H1 (cell line): ENCODE data around the gene SNTG2. TPM values are rescaled to one million over a fixed set of nuclear protein-coding genes. Genes with fewer than 3 reads are reported as not detected.

ENCODE experiments used
- CTCF ChIA-PET: fragments of 300-600 bp; sonication (Branson Sonifier 250); formaldehyde crosslinking; loops from one replicate; lab custom pipeline; 2021; ENCODE audit not compliant: partially characterized antibody; lab: Charles Lee
- POLR2A ChIA-PET: fragments of 300-600 bp; sonication (Branson Sonifier 250); formaldehyde crosslinking; loops from one replicate; lab custom pipeline; 2021; ENCODE audit warnings: inconsistent platforms; ENCODE audit not compliant: partially characterized antibody; lab: Charles Lee
- DNase-seq, 2 experiments: peaks; one replicate each; pipeline versions ENCODE4 v3.0.0 to v3.0.0-alpha.2; 2010 to 2022; ENCODE audit warnings: low spot score in 2 of 2, low read depth in 1 of 2, mixed read lengths in 1 of 2
- FAIRE-seq: peaks from 2 replicates; lab custom pipeline; 2011; peaks lifted over from hg19 to GRCh38; lab: Jason Lieb, UNC
- H2AFZ ChIP-seq: 2 replicates; pipeline ENCODE4 v1.8.1; 2012; ENCODE audit warnings: low read length, inconsistent platforms
- H2AK5ac ChIP-seq: 2 replicates; pipeline ENCODE4 v1.6.1; 2013; ENCODE audit warnings: low read depth, low read length
- H2BK120ac ChIP-seq: replicated peaks from 2 replicates; pipeline ENCODE3; 2013; ENCODE audit warnings: low read depth, low read length, inconsistent platforms
- H2BK12ac ChIP-seq: 2 replicates; pipeline ENCODE4 v1.6.1; 2013; ENCODE audit warnings: low read depth, low read length
- H2BK15ac ChIP-seq: 2 replicates; pipeline ENCODE4 v1.6.1; 2013; ENCODE audit warnings: low read length
- H2BK20ac ChIP-seq: 2 replicates; pipeline ENCODE4 v1.6.1; 2013; ENCODE audit warnings: low read length
- H2BK5ac ChIP-seq: 2 replicates; pipeline ENCODE4 v1.6.1; 2013; ENCODE audit warnings: low read depth, low read length
- H3K14ac ChIP-seq: 2 replicates; pipeline ENCODE4 v1.6.1; 2013; ENCODE audit warnings: inconsistent platforms; ENCODE audit not compliant: insufficient read length
- H3K18ac ChIP-seq: 2 replicates; pipeline ENCODE4 v1.6.1; 2013; ENCODE audit warnings: low read length; ENCODE audit errors: extremely low read depth
- H3K23ac ChIP-seq: 2 replicates; pipeline ENCODE4 v1.6.1; 2013; ENCODE audit warnings: inconsistent platforms; ENCODE audit not compliant: insufficient read length
- H3K23me2 ChIP-seq: 2 replicates; pipeline ENCODE4 v1.6.1; 2013; ENCODE audit warnings: low read depth, low read length
- H3K27ac ChIP-seq: 2 replicates; pipeline ENCODE4 v1.6.1; 2011; ENCODE audit warnings: low read depth, low read length, inconsistent platforms
- H3K27me3 ChIP-seq, 4 experiments: replicated peaks in 1 of 4; 1 replicate in 1 of 4; 2 replicates in 3 of 4; pipeline versions ENCODE4 v1.6.1 to v1.8.1; 2011 to 2013; ENCODE audit warnings: low read length in 3 of 4, mild to moderate bottlenecking in 3 of 4, inconsistent platforms in 2 of 4, mixed read lengths in 2 of 4, moderate library complexity in 1 of 4; ENCODE audit not compliant: control insufficient read depth in 3 of 4, insufficient read depth in 3 of 4; ENCODE audit errors: extremely low read depth in 1 of 4
- H3K36me3 ChIP-seq, 4 experiments: 2 replicates each; pipeline versions ENCODE4 v1.6.1 to v1.8.1; 2011 to 2013; ENCODE audit warnings: mild to moderate bottlenecking in 4 of 4, low read length in 3 of 4, moderate library complexity in 2 of 4, control low read depth in 1 of 4, inconsistent platforms in 1 of 4; ENCODE audit not compliant: insufficient read depth in 4 of 4, control insufficient read depth in 2 of 4
- H3K4ac ChIP-seq: replicated peaks from 2 replicates; pipeline ENCODE3; 2013; ENCODE audit warnings: low read length, low read depth, mixed read lengths, inconsistent platforms; ENCODE audit not compliant: insufficient read length
- H3K4me1 ChIP-seq, 4 experiments: replicated peaks in 1 of 4; 1 replicate in 1 of 4; 2 replicates in 3 of 4; pipeline versions ENCODE4 v1.6.1 to v1.8.1; 2011 to 2013; ENCODE audit warnings: low read length in 3 of 4, inconsistent platforms in 2 of 4, mixed read lengths in 1 of 4; ENCODE audit not compliant: insufficient read depth in 4 of 4, control insufficient read depth in 3 of 4
- H3K4me2 ChIP-seq, 2 experiments: 2 replicates each; pipeline versions ENCODE4 v1.6.1 to v1.8.1; 2011 to 2013; ENCODE audit warnings: low read depth in 2 of 2, low read length in 2 of 2, control low read depth in 1 of 2, inconsistent platforms in 1 of 2, mild to moderate bottlenecking in 1 of 2; ENCODE audit not compliant: insufficient read depth in 1 of 2
- H3K4me3 ChIP-seq, 4 experiments: fragments of 200-600, 300-600 bp in 1 of 4; sonication (generic), shearing (Covaris generic), sonication (Bioruptor Twin) in 1 of 4; 2 replicates each; pipeline versions ENCODE4 v1.5.1 to v1.8.1; 2011 to 2016; ENCODE audit warnings: low read length in 4 of 4, low read depth in 3 of 4, control low read depth in 2 of 4, inconsistent platforms in 2 of 4, mild to moderate bottlenecking in 2 of 4, mixed read lengths in 1 of 4, moderate library complexity in 1 of 4; ENCODE audit not compliant: insufficient read depth in 2 of 4; ENCODE audit errors: extremely low read depth in 1 of 4
- H3K56ac ChIP-seq: replicated peaks from 2 replicates; pipeline ENCODE3; 2013; ENCODE audit warnings: low read depth, mild to moderate bottlenecking, mixed read lengths, low read length, inconsistent platforms; ENCODE audit not compliant: insufficient read length
- H3K79me1 ChIP-seq: 2 replicates; pipeline ENCODE4 v1.6.1; 2013; ENCODE audit warnings: low read depth, low read length, control low read depth
- H3K79me2 ChIP-seq, 2 experiments: 2 replicates each; pipeline versions ENCODE4 v1.6.1 to v1.8.1; 2012 to 2013; ENCODE audit warnings: low read length in 2 of 2, mild to moderate bottlenecking in 2 of 2, inconsistent platforms in 1 of 2; ENCODE audit not compliant: insufficient read depth in 2 of 2, control insufficient read depth in 1 of 2
- H3K9ac ChIP-seq, 4 experiments: replicated peaks in 1 of 4; 1 replicate in 1 of 4; 2 replicates in 3 of 4; pipeline versions ENCODE4 v1.6.1 to v1.8.1; 2011 to 2013; ENCODE audit warnings: low read depth in 3 of 4, low read length in 3 of 4, control low read depth in 2 of 4, mild to moderate bottlenecking in 2 of 4, moderate library complexity in 2 of 4, inconsistent platforms in 1 of 4; ENCODE audit errors: extremely low read depth in 1 of 4
- H3K9me3 ChIP-seq, 2 experiments: 2 replicates each; pipeline versions ENCODE4 v1.6.1 to v1.8.1; 2012 to 2013; ENCODE audit warnings: mild to moderate bottlenecking in 2 of 2, moderate library complexity in 2 of 2, control low read depth in 1 of 2, inconsistent platforms in 1 of 2, low read depth in 1 of 2, low read length in 1 of 2, mixed read lengths in 1 of 2; ENCODE audit not compliant: insufficient read depth in 2 of 2
- H4K20me1 ChIP-seq, 2 experiments: replicated peaks in 1 of 2; 2 replicates each; pipeline versions ENCODE3 to v1.8.1; 2011 to 2013; ENCODE audit warnings: inconsistent platforms in 2 of 2, low read length in 2 of 2, mild to moderate bottlenecking in 1 of 2; ENCODE audit not compliant: insufficient read depth in 2 of 2, control insufficient read depth in 1 of 2
- H4K5ac ChIP-seq: 2 replicates; pipeline ENCODE4 v1.6.1; 2013; ENCODE audit warnings: low read length, low read depth, mixed read lengths, inconsistent platforms; ENCODE audit not compliant: insufficient read length
- H4K8ac ChIP-seq: 2 replicates; pipeline ENCODE4 v1.8.0; 2013; ENCODE audit warnings: mild to moderate bottlenecking, moderate library complexity, low read length, inconsistent platforms; ENCODE audit not compliant: insufficient read depth; ENCODE audit errors: extremely low read depth
- H4K91ac ChIP-seq: replicated peaks from 2 replicates; pipeline ENCODE3; 2013; ENCODE audit warnings: low read length, mixed read lengths, inconsistent platforms; ENCODE audit not compliant: insufficient read length
- BRCA1 ChIP-seq: IDR thresholded peaks from 2 replicates; pipeline ENCODE4 v1.6.1; 2012; ENCODE audit warnings: low read depth, low read length, improper control_type of control experiment
- CBX5 ChIP-seq: fragments of 300-800, 300-1000 bp; sonication (generic); IDR thresholded peaks from 2 replicates; pipeline ENCODE4 v1.7.1; 2016; ENCODE audit warnings: antibody characterized with exemption, low read length, low read depth
- CBX8 ChIP-seq: fragments of 300-800, 300-1000 bp; sonication (generic); IDR thresholded peaks from 2 replicates; pipeline ENCODE4 v1.7.1; 2016; ENCODE audit warnings: low read depth, low read length, borderline replicate concordance
- CEBPB ChIP-seq: IDR thresholded peaks from 2 replicates; pipeline ENCODE4 v1.6.1; 2012; ENCODE audit warnings: low read depth, low read length
- CHD1 ChIP-seq: IDR thresholded peaks from 2 replicates; pipeline ENCODE4 v1.6.1; 2012; ENCODE audit warnings: low read depth, low read length, improper control_type of control experiment
- EZH2 ChIP-seq: fragments of 200-600 bp; sonication (generic); IDR thresholded peaks from 2 replicates; pipeline ENCODE4 v1.7.1; 2012; ENCODE audit warnings: low read depth, mild to moderate bottlenecking, moderate library complexity, low read length, inconsistent platforms; ENCODE audit not compliant: severe bottlenecking
- KDM1A ChIP-seq: fragments of 200-600, 300-600 bp; sonication (generic); IDR thresholded peaks from 2 replicates; pipeline ENCODE4 v1.7.1; 2016; ENCODE audit warnings: mild to moderate bottlenecking, low read length, borderline replicate concordance
- MAFK ChIP-seq: IDR thresholded peaks from 2 replicates; pipeline ENCODE4 v1.6.1; 2012; ENCODE audit warnings: low read depth, mild to moderate bottlenecking, improper control_type of control experiment, low read length
- PHF8 ChIP-seq: fragments of 200-600 bp; sonication (generic); conservative IDR thresholded peaks from 2 replicates; pipeline ENCODE4 v1.7.1; 2012; ENCODE audit warnings: low read depth, mild to moderate bottlenecking, inconsistent platforms, low read length, moderate library complexity
- POLR2AphosphoS5 ChIP-seq: IDR thresholded peaks from 2 replicates; pipeline ENCODE4 v1.6.1; 2011; ENCODE audit warnings: low read depth, low read length
- RAD21 ChIP-seq, 2 experiments: IDR thresholded peaks in 1 of 2; conservative IDR thresholded peaks in 1 of 2; 2 replicates each; pipeline ENCODE4 v1.6.1; 2011; ENCODE audit warnings: low read depth in 2 of 2, low read length in 2 of 2, improper control_type of control experiment in 1 of 2, inconsistent platforms in 1 of 2, mild to moderate bottlenecking in 1 of 2, moderate library complexity in 1 of 2
- polyA plus RNA-seq, 7 experiments: library from polyadenylated mRNA; depleted of rRNA in 3 of 7; stranded (reverse) in 5 of 7; unstranded in 2 of 7; fragments of >200 nt in 5 of 7; fragments of 200-250 nt in 2 of 7; gene quantifications; 1 replicate in 5 of 7; 2 replicates in 1 of 7; 4 replicates in 1 of 7; pipeline versions ENCODE4 v1.2.1 to v1.2.3, GENCODE V29; 2011 to 2013; ENCODE audit warnings: missing spikeins in 2 of 7, mixed read lengths in 2 of 7
- total RNA-seq: library from RNA; stranded (reverse); fragmentation: NEBNext Ultra II Directional; extraction: Animal tissue kit (Norgen Biotek cat#: 25700); gene quantifications from 2 replicates; pipeline ENCODE4 v1.2.1, GENCODE V29; 2021
- TF ChIP-seq, protein P1 (sequence below): IDR thresholded peaks from 2 replicates; pipeline ENCODE4 v1.6.1; 2012; ENCODE audit warnings: inconsistent platforms
- TF ChIP-seq, protein P2 (sequence below): IDR thresholded peaks from 2 replicates; pipeline ENCODE4 v1.6.1; 2011; ENCODE audit warnings: low read length, improper control_type of control experiment

Gene SNTG2
- total and polyA plus RNA-seq, 2 of the 8 experiments (the other 6 are each of a cell fraction or from before 2014, with no cell fraction given): 6.6 to 18.1 TPM

DNA sequence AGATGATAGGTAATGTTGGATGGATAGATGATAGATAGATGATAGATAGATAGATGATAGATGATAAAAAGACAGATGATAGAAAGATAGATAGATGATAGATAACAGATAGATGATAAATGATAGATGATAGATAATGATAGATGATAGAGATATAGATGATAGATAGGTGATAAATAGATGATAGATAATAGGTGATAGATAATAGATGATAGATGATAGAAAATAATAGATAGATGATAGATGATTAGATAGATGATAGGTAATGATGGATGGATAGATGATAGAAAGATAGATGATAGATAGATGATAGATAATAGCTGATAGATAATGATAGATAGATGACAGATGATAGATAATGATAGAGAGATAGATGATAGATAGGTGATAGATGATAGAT lies 31.0 kb upstream of the SNTG2 start:
- Histone ChIP-seq H3K4me2 (no peak overlapping the region), H3K18ac (no peak overlapping the region), H3K23me2 (no peaks in the 10 kb centered on the region; the same call in 1 of the 2 replicates), H3K9ac (no peak overlapping the region), H3K4me3 (no peak overlapping the region), H4K8ac (no peak overlapping the region), H3K9me3 (peaks cover 0 to 4% of the 10 kb centered on the region in 2 experiments; a peak in 1 of 4 replicates), H2AFZ (no peak overlapping the region), H2BK20ac (no peak overlapping the region), H3K27me3 (peaks cover 0 to 9% (median under 1%) of the 10 kb centered on the region in 4 experiments; a peak in 3 of 7 replicates), H2AK5ac (no peak overlapping the region), H3K23ac (no peak overlapping the region), H3K14ac (no peak overlapping the region), H4K91ac (no peak overlapping the region), H4K20me1 (no peaks in the 10 kb centered on the region), H3K27ac (no peak overlapping the region), H3K36me3 (no peaks in the 10 kb centered on the region), H2BK5ac (no peak overlapping the region), H2BK15ac (no peak overlapping the region), H3K4ac (no peak overlapping the region), H2BK12ac (no peak overlapping the region), H3K56ac (no peak overlapping the region), H4K5ac (no peak overlapping the region), H3K79me1 (no peaks in the 10 kb centered on the region), H3K4me1 (peaks cover 0 to 7% (median 4%) of the 10 kb centered on the region in 4 experiments; a peak in 4 of 7 replicates), H3K79me2 (no peaks in the 10 kb centered on the region), H2BK120ac (no peak overlapping the region)
- no peak for DNase-seq
- ChIA-PET POLR2A (no interaction called here), CTCF (interaction anchor here (0.7 kb wide), 1 partner anchor 155 kb away, joined by 3 read pairs; no protein-coding TSS in a partner anchor)
- TF ChIP-seq, protein P1, sequence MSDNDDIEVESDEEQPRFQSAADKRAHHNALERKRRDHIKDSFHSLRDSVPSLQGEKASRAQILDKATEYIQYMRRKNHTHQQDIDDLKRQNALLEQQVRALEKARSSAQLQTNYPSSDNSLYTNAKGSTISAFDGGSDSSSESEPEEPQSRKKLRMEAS: no peak
- TF ChIP-seq POLR2AphosphoS5: no peak
- no peak for TF ChIP-seq PHF8
- no peak for TF ChIP-seq EZH2
- TF ChIP-seq CBX5: no peak
- no peak for TF ChIP-seq KDM1A
- TF ChIP-seq, protein P2, sequence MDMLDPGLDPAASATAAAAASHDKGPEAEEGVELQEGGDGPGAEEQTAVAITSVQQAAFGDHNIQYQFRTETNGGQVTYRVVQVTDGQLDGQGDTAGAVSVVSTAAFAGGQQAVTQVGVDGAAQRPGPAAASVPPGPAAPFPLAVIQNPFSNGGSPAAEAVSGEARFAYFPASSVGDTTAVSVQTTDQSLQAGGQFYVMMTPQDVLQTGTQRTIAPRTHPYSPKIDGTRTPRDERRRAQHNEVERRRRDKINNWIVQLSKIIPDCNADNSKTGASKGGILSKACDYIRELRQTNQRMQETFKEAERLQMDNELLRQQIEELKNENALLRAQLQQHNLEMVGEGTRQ: no peak
- no peak for TF ChIP-seq CEBPB
- TF ChIP-seq CBX8: no peak
- TF ChIP-seq RAD21 (IDR thresholded peaks at IDR 0.05 in 1 of 2, conservative IDR thresholded peaks at IDR 0.05 in 1 of 2; ENCODE audit: low read depth in 2 of 2, low read length in 2 of 2): no peak
- no peak for TF ChIP-seq CHD1
- TF ChIP-seq MAFK: no peak
- TF ChIP-seq BRCA1: no peak
- FAIRE-seq: no peak
